ENCODE results near the gene CD6. TPM values are rescaled to one million over a fixed set of nuclear protein-coding genes. Genes with fewer than 3 reads are reported as not detected.
"Not testable (repeated sequence)": the region's sequence is repeated elsewhere in the genome, so short reads cannot be mapped to it uniquely, and the experiment has no call there.

Gene CD6
- total RNA-seq, 3 donors from 2014 or later (not counting 1 experiment from before 2014, with no cell fraction given) = 18.9 to 111 (median 85.6) TPM

GRCh38 chr11:61061081-61061826, 89.8 kb downstream of the CD6 start:
- Mint-ChIP-seq H3K4me3 (no peak overlapping the region), H3K9me3 (no peaks in the 10 kb centered on the region), H3K27ac (peak overlapping the region in 1 of 2 donors; percentile 67), H3K36me3 (no peaks in the 10 kb centered on the region), H3K4me1 (peaks cover 18% of the 10 kb centered on the region in 2 donors), H3K27me3 (ENCODE audit: low read depth in 2 of 2) (no peaks in the 10 kb centered on the region)
- no peak overlapping the region for H3K4me3 ChIP-seq (ENCODE audit: low read length)
- peak overlapping the region; percentile 40 for H3K27ac ChIP-seq (ENCODE audit: low read length)
- intact Hi-C loops (cut with micrococcal nuclease) = no loop called here
- no peaks in the 10 kb centered on the region for H3K27me3 ChIP-seq (ENCODE audit: control insufficient read depth, insufficient read depth, low read length)
- DNase-seq (peak in 1 of 2 donors; percentile 90), ATAC-seq (peak; percentile 56 to 77 (median 73))
- H3K9me3 ChIP-seq (ENCODE audit: control insufficient read depth, insufficient read depth, low read length) = no peaks in the 10 kb centered on the region
- WGBS (ENCODE audit: insufficient coverage) = 49% methylated on average over 11 of the region's 13 CpGs
- H3K4me1 ChIP-seq (ENCODE audit: control insufficient read depth, insufficient read depth, low read length) = peaks cover 29% of the 10 kb centered on the region
- no peaks in the 10 kb centered on the region for H3K36me3 ChIP-seq (ENCODE audit: control insufficient read depth, insufficient read depth, low read length)
- no peak for TF ChIP-seq CTCF (IDR thresholded peaks at IDR 0.05)

GRCh38 chr11:61062181-61062930, 90.9 kb downstream of the CD6 start:
- Mint-ChIP-seq H3K27ac (peak overlapping the region in 1 of 2 donors; percentile 67), H3K27me3 (ENCODE audit: low read depth in 2 of 2) (no peaks in the 10 kb centered on the region), H3K4me3 (no peak overlapping the region), H3K4me1 (peaks cover 18% of the 10 kb centered on the region in 2 donors), H3K9me3 (no peaks in the 10 kb centered on the region), H3K36me3 (no peaks in the 10 kb centered on the region)
- WGBS (ENCODE audit: insufficient coverage) = 92% methylated on average over 6 of the region's 9 CpGs
- no peak for TF ChIP-seq CTCF (IDR thresholded peaks at IDR 0.05)
- Histone ChIP-seq H3K9me3 (ENCODE audit: control insufficient read depth, insufficient read depth, low read length) (no peaks in the 10 kb centered on the region), H3K36me3 (ENCODE audit: control insufficient read depth, insufficient read depth, low read length) (no peaks in the 10 kb centered on the region), H3K4me3 (ENCODE audit: low read length) (no peak overlapping the region), H3K4me1 (ENCODE audit: control insufficient read depth, insufficient read depth, low read length) (peaks cover 29% of the 10 kb centered on the region), H3K27me3 (ENCODE audit: control insufficient read depth, insufficient read depth, low read length) (no peaks in the 10 kb centered on the region), H3K27ac (ENCODE audit: low read length) (no peak overlapping the region)
- intact Hi-C loops (cut with micrococcal nuclease) = no loop called here
- DNase-seq (no peak), ATAC-seq (no peak)

- H3K4me3 Mint-ChIP-seq; intact Hi-C loops (cut with micrococcal nuclease); H3K9me3 ChIP-seq (ENCODE audit: control insufficient read depth, insufficient read depth, low read length); H3K27me3 Mint-ChIP-seq (ENCODE audit: low read depth in 2 of 2); ATAC-seq; H3K4me3 ChIP-seq (ENCODE audit: low read length); H3K36me3 ChIP-seq (ENCODE audit: control insufficient read depth, insufficient read depth, low read length); H3K27ac ChIP-seq (ENCODE audit: low read length); H3K27me3 ChIP-seq (ENCODE audit: control insufficient read depth, insufficient read depth, low read length); H3K27ac Mint-ChIP-seq; DNase-seq; H3K9me3 Mint-ChIP-seq; H3K36me3 Mint-ChIP-seq: not testable (repeated sequence)
- peaks cover 19 to 25% of the 10 kb centered on the region in 2 donors for H3K4me1 Mint-ChIP-seq
- WGBS (ENCODE audit: insufficient coverage) = 97% methylated on average over 13 of the region's 13 CpGs
- H3K4me1 ChIP-seq (ENCODE audit: control insufficient read depth, insufficient read depth, low read length) = peaks cover 37% of the 10 kb centered on the region
Measured at GRCh38 chr11:61065236-61065635, 93.8 kb downstream of the CD6 start.

GRCh38 chr11:61065955-61066638, 94.6 kb downstream of the CD6 start:
- no peaks in the 10 kb centered on the region for H3K27me3 ChIP-seq (ENCODE audit: control insufficient read depth, insufficient read depth, low read length)
- Mint-ChIP-seq H3K4me3 (no peak overlapping the region), H3K27me3 (ENCODE audit: low read depth in 2 of 2) (no peaks in the 10 kb centered on the region), H3K4me1 (peaks cover 23 to 27% of the 10 kb centered on the region in 2 donors), H3K9me3 (no peaks in the 10 kb centered on the region), H3K27ac (no peak overlapping the region), H3K36me3 (no peaks in the 10 kb centered on the region)
- no peak overlapping the region for H3K4me3 ChIP-seq (ENCODE audit: low read length)
- peaks cover 37% of the 10 kb centered on the region for H3K4me1 ChIP-seq (ENCODE audit: control insufficient read depth, insufficient read depth, low read length)
- no peak overlapping the region for H3K27ac ChIP-seq (ENCODE audit: low read length)
- H3K36me3 ChIP-seq (ENCODE audit: control insufficient read depth, insufficient read depth, low read length) = no peaks in the 10 kb centered on the region
- no peaks in the 10 kb centered on the region for H3K9me3 ChIP-seq (ENCODE audit: control insufficient read depth, insufficient read depth, low read length)
- 83% methylated on average over 19 of the region's 19 CpGs for WGBS (ENCODE audit: insufficient coverage)
- TF ChIP-seq CTCF (IDR thresholded peaks at IDR 0.05) = no peak
- ATAC-seq (no peak), DNase-seq (peak in 1 of 2 donors; percentile 64)
- intact Hi-C loops (cut with micrococcal nuclease) = no loop called here
